IPS-15b (cell line): ENCODE measurements around the gene COX8C.
"Not testable (repeated sequence)": the region's sequence is repeated elsewhere in the genome, so short reads cannot be mapped to it uniquely, and the experiment has no call there.

Experiments used
- H3K27me3 ChIP-seq: one replicate; pipeline ENCODE4 v1.6.1; 2013; ENCODE audit warnings: low read length; ENCODE audit not compliant: control insufficient read depth, insufficient read depth
- H3K36me3 ChIP-seq: one replicate; pipeline ENCODE4 v1.6.1; 2013; ENCODE audit warnings: low read length; ENCODE audit not compliant: control insufficient read depth, insufficient read depth
- H3K4me1 ChIP-seq: one replicate; pipeline ENCODE4 v1.6.1; 2013; ENCODE audit warnings: mild to moderate bottlenecking, low read length; ENCODE audit not compliant: control insufficient read depth, insufficient read depth
- H3K4me3 ChIP-seq: one replicate; pipeline ENCODE4 v1.5.1; 2013; ENCODE audit warnings: low read depth, low read length
- H3K9ac ChIP-seq: one replicate; pipeline ENCODE4 v1.6.1; 2013; ENCODE audit warnings: low read depth, mild to moderate bottlenecking, low read length
- H3K9me3 ChIP-seq: one replicate; pipeline ENCODE4 v1.6.1; 2013; ENCODE audit warnings: mild to moderate bottlenecking, low read length; ENCODE audit not compliant: control insufficient read depth, insufficient read depth

Gene COX8C

GRCh38 chr14:93337884-93338283 is 9.1 kb upstream of the COX8C start:
- Histone ChIP-seq H3K9me3 (peaks cover 14% of the 10 kb centered on the region), H3K4me3 (no peak overlapping the region)

GRCh38 chr14:93343266-93343665 is 3.7 kb upstream of the COX8C start:
- Histone ChIP-seq H3K36me3 (no peaks in the 10 kb centered on the region), H3K4me1 (peaks cover 20% of the 10 kb centered on the region), H3K4me3 (no peak overlapping the region), H3K9ac (no peak overlapping the region), H3K27me3 (no peaks in the 10 kb centered on the region), H3K9me3 (peaks cover 14% of the 10 kb centered on the region)

More at GRCh38 chr14:93337884-93338283, 9.1 kb upstream of the COX8C start:
- peaks cover 23% of the 10 kb centered on the region for H3K4me1 ChIP-seq
- no peak overlapping the region for H3K9ac ChIP-seq
- H3K27me3 ChIP-seq, result no peaks in the 10 kb centered on the region
- H3K36me3 ChIP-seq, result peaks cover 3% of the 10 kb centered on the region

- Histone ChIP-seq H3K9ac (peak overlapping the region; percentile 18), H3K27me3 (no peaks in the 10 kb centered on the region), H3K36me3 (no peaks in the 10 kb centered on the region), H3K9me3 (peaks cover 14% of the 10 kb centered on the region), H3K4me3 (no peak overlapping the region), H3K4me1 (peaks cover 20% of the 10 kb centered on the region)
These were observed 3.2 kb upstream of the COX8C start for GRCh38 chr14:93343797-93344196.

- Histone ChIP-seq H3K36me3 (no peaks in the 10 kb centered on the region), H3K27me3 (no peaks in the 10 kb centered on the region), H3K4me3 (no peak overlapping the region), H3K9me3 (no peaks in the 10 kb centered on the region), H3K4me1 (peaks cover 17% of the 10 kb centered on the region), H3K9ac (no peak overlapping the region)
These were observed 868 bp downstream of the COX8C start for GRCh38 chr14:93347850-93348249.

- H3K4me1 ChIP-seq, result peaks cover 15% of the 10 kb centered on the region
- no peak overlapping the region for H3K9ac ChIP-seq
- no peaks in the 10 kb centered on the region for H3K27me3 ChIP-seq
- no peaks in the 10 kb centered on the region for H3K36me3 ChIP-seq
- no peak overlapping the region for H3K4me3 ChIP-seq
- no peaks in the 10 kb centered on the region for H3K9me3 ChIP-seq
These were observed 1.3 kb downstream of the COX8C start for GRCh38 chr14:93348292-93348691.

GRCh38 chr14:93354873-93355272 is 7.9 kb downstream of the COX8C start:
- not testable (repeated sequence) for H3K4me3 ChIP-seq, H3K27me3 ChIP-seq, H3K36me3 ChIP-seq, H3K4me1 ChIP-seq, H3K9me3 ChIP-seq, H3K9ac ChIP-seq

- Histone ChIP-seq H3K9ac (no peak overlapping the region), H3K4me1 (no peaks in the 10 kb centered on the region)
These were observed 22.2 kb downstream of the COX8C start for GRCh38 chr14:93368996-93369712.

GRCh38 chr14:93369713-93370266 is 22.8 kb downstream of the COX8C start:
- Histone ChIP-seq H3K4me1 (no peaks in the 10 kb centered on the region), H3K36me3 (no peaks in the 10 kb centered on the region), H3K9ac (no peak overlapping the region), H3K27me3 (no peaks in the 10 kb centered on the region), H3K4me3 (no peak overlapping the region), H3K9me3 (no peaks in the 10 kb centered on the region)

More at GRCh38 chr14:93368996-93369712, 22.2 kb downstream of the COX8C start:
- Histone ChIP-seq H3K4me3 (no peak overlapping the region), H3K9me3 (no peaks in the 10 kb centered on the region), H3K36me3 (no peaks in the 10 kb centered on the region), H3K27me3 (no peaks in the 10 kb centered on the region)

- Histone ChIP-seq H3K4me3 (no peak overlapping the region), H3K4me1 (no peaks in the 10 kb centered on the region), H3K9ac (no peak overlapping the region), H3K36me3 (no peaks in the 10 kb centered on the region), H3K9me3 (no peaks in the 10 kb centered on the region), H3K27me3 (no peaks in the 10 kb centered on the region)
These were observed 28.7 kb downstream of the COX8C start for GRCh38 chr14:93375673-93376156.

GRCh38 chr14:93379831-93380230 is 32.8 kb downstream of the COX8C start:
- Histone ChIP-seq H3K9ac (no peak overlapping the region), H3K9me3 (no peaks in the 10 kb centered on the region), H3K4me1 (no peaks in the 10 kb centered on the region), H3K27me3 (no peaks in the 10 kb centered on the region), H3K4me3 (no peak overlapping the region), H3K36me3 (no peaks in the 10 kb centered on the region)

GRCh38 chr14:93381644-93382043 is 34.7 kb downstream of the COX8C start:
- Histone ChIP-seq H3K4me1 (no peaks in the 10 kb centered on the region), H3K36me3 (no peaks in the 10 kb centered on the region), H3K9me3 (no peaks in the 10 kb centered on the region), H3K4me3 (no peak overlapping the region), H3K9ac (no peak overlapping the region), H3K27me3 (no peaks in the 10 kb centered on the region)

GRCh38 chr14:93384256-93384655 is 37.3 kb downstream of the COX8C start:
- not testable (repeated sequence) for H3K4me1 ChIP-seq, H3K4me3 ChIP-seq, H3K36me3 ChIP-seq, H3K9ac ChIP-seq, H3K27me3 ChIP-seq, H3K9me3 ChIP-seq
